Neural progenitor cell (in vitro differentiated cells): Measurements from ENCODE around the gene DRG1.

Experiments used
- CTCF ChIP-seq: fragments of 200-600 bp; sonication (generic); IDR thresholded peaks from 2 replicates; pipeline ENCODE4 v1.5.1; 2017; ENCODE audit warnings: antibody characterized with exemption, mild to moderate bottlenecking
- EZH2 ChIP-seq: fragments of 200-600 bp; sonication (generic); IDR thresholded peaks from 2 replicates; pipeline ENCODE4 v1.6.1; 2017; ENCODE audit warnings: antibody characterized with exemption, mild to moderate bottlenecking, moderate library complexity

- no peak for TF ChIP-seq CTCF
- TF ChIP-seq EZH2 = no peak
Observed at GRCh38 chr22:31394326-31394725, 5.1 kb upstream of the DRG1 start.
